ENCODE data around the gene HOMER2.
"Not testable (repeated sequence)": the region's sequence is repeated elsewhere in the genome, so short reads cannot be mapped to it uniquely, and the experiment has no call there.

HOMER2 gene

GRCh38 chr15:82964890-82965289 is 12.4 kb upstream of the HOMER2 start:
- no peak for DNase-seq (ENCODE audit: low spot score)

- DNase-seq (ENCODE audit: low spot score), result no peak
These were observed 11.2 kb upstream of the HOMER2 start for GRCh38 chr15:82963471-82964341.

GRCh38 chr15:82960766-82961165 is 8.2 kb upstream of the HOMER2 start:
- DNase-seq (ENCODE audit: low spot score), result no peak

- no peak for DNase-seq (ENCODE audit: low spot score)
These were observed 6.9 kb upstream of the HOMER2 start for GRCh38 chr15:82959423-82959822.

GRCh38 chr15:82958638-82959037 is 6.1 kb upstream of the HOMER2 start:
- DNase-seq (ENCODE audit: low spot score), result no peak

- no peak for DNase-seq (ENCODE audit: low spot score)
These were observed 905 bp downstream of the HOMER2 start for GRCh38 chr15:82951472-82952157.

GRCh38 chr15:82950746-82951370 is 1.7 kb downstream of the HOMER2 start:
- DNase-seq (ENCODE audit: low spot score), result no peak

- DNase-seq (ENCODE audit: low spot score), result no peak
These were observed 2.2 kb downstream of the HOMER2 start for GRCh38 chr15:82950295-82950694.

GRCh38 chr15:82946155-82946701 is 6.3 kb downstream of the HOMER2 start:
- DNase-seq (ENCODE audit: low spot score), result no peak

- no peak for DNase-seq (ENCODE audit: low spot score)
These were observed 7.2 kb downstream of the HOMER2 start for GRCh38 chr15:82945326-82945725.

- DNase-seq (ENCODE audit: low spot score), result no peak
These were observed 7.7 kb downstream of the HOMER2 start for GRCh38 chr15:82944821-82945220.

- DNase-seq (ENCODE audit: low spot score), result no peak
These were observed 8.5 kb downstream of the HOMER2 start for GRCh38 chr15:82944056-82944455.

GRCh38 chr15:82943176-82943575 is 9.3 kb downstream of the HOMER2 start:
- no peak for DNase-seq (ENCODE audit: low spot score)

GRCh38 chr15:82942691-82943090 is 9.8 kb downstream of the HOMER2 start:
- DNase-seq (ENCODE audit: low spot score), result no peak

- not testable (repeated sequence) for DNase-seq (ENCODE audit: low spot score)
These were observed 12.8 kb downstream of the HOMER2 start for GRCh38 chr15:82939678-82940077.

GRCh38 chr15:82937712-82938058 is 14.8 kb downstream of the HOMER2 start:
- DNase-seq (ENCODE audit: low spot score), result no peak

GRCh38 chr15:82936966-82937711 is 15.4 kb downstream of the HOMER2 start:
- no peak for DNase-seq (ENCODE audit: low spot score)

- no peak for DNase-seq (ENCODE audit: low spot score)
These were observed 17.1 kb downstream of the HOMER2 start for GRCh38 chr15:82935382-82935781.

GRCh38 chr15:82934100-82934880 is 18.2 kb downstream of the HOMER2 start:
- DNase-seq (ENCODE audit: low spot score), result no peak

GRCh38 chr15:82933576-82933975 is 18.9 kb downstream of the HOMER2 start:
- no peak for DNase-seq (ENCODE audit: low spot score)

- no peak for DNase-seq (ENCODE audit: low spot score)
These were observed 21.3 kb downstream of the HOMER2 start for GRCh38 chr15:82931221-82931620.
